Cardiac fibroblast (primary cell): ENCODE measurements around the gene CCR1.

Experiments
- DNase-seq, 2 donors: peaks; one replicate each; pipeline versions ENCODE4 v3.0.0 to v3.0.0-alpha.2; 2010; ENCODE audit warnings: low read depth in 2 of 2
- H3K4me3 ChIP-seq, 2 donors: replicated peaks in 1 of 2; 1 replicate in 1 of 2; 2 replicates in 1 of 2; pipeline ENCODE4 v1.5.1; 2011; ENCODE audit warnings: low read depth in 2 of 2, low read length in 2 of 2, mild to moderate bottlenecking in 2 of 2, moderate library complexity in 1 of 2
- CTCF ChIP-seq: IDR thresholded peaks from one replicate; pipeline ENCODE4 v1.5.1; 2011; ENCODE audit warnings: low read depth, mild to moderate bottlenecking, low read length, inconsistent platforms

CCR1 gene

DNA sequence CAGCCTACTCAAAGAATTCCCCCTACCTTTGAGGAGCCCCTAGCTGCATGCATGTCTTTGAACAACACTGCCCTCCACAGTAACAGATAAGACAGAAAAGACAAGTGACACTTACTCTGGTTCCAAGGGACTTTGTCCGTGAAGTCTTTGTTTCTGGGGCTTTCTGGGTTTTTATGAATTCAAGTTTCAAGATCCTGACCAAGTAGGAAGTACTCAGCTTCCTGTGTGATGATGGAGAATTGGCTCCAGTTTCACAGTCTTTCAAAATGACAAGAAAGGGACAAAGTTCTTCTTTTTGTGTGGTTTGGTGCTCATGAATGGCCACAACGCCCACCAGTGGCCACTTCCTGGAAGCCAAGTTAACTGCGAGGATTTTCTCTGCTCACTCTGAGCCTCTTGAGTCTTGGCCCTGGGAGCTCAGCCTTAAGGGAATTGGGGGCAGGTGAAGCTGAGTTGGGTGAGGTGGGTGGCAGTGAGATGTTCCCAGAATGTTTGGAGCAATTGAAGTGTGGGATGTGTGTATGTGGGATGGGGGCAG is at the start of gene CCR1:
TSS of gene CCR1 (minus strand) at position 147 of the 538 bp plus-strand sequence. CDS start 4,000 bp downstream, outside the sequence.
- H3K4me3 ChIP-seq: no peak within 1 kb of the TSS
- DNase-seq: peak; percentile 35 to 66
- TF ChIP-seq CTCF: peak; percentile 80

DNA sequence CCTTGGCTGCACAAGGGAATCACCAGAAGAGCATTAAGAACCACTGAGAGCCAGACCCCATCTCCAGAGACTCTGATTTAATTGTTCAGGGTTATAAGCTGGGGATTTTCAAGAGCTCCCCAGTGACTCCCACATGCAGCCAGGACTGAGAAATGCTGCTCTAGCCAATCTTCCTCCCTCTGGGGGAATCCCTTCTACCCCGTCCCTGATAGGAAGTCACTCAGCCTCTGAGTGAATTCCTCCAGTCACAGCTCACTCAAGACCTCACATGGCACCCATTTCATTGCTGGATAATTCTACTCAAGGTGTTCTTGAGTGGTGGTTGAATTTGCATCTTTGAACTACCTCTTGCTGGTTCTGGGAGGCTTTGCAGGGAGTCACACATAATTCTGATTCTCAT is 44.9 kb upstream of the CCR1 start:
- no peak overlapping the region for H3K4me3 ChIP-seq
- TF ChIP-seq CTCF: no peak
- DNase-seq: no peak

- no peak for DNase-seq
- no peak overlapping the region for H3K4me3 ChIP-seq
- no peak for TF ChIP-seq CTCF
Observed at GRCh38 chr3:46245146-46245545, 37.0 kb upstream of the CCR1 start.

GRCh38 chr3:46243560-46243959 is 35.4 kb upstream of the CCR1 start:
- TF ChIP-seq CTCF: no peak
- H3K4me3 ChIP-seq: no peak overlapping the region
- no peak for DNase-seq

GRCh38 chr3:46242120-46242519 is 34.0 kb upstream of the CCR1 start, which contains the start of gene CCR3:
CCR3 (plus strand) TSS chr3:46242460; CDS start chr3:46265159, 22,699 bp downstream.
- no peak within 1 kb of the TSS for H3K4me3 ChIP-seq
- DNase-seq: no peak
- TF ChIP-seq CTCF: no peak

GRCh38 chr3:46239952-46240351 is 31.8 kb upstream of the CCR1 start:
- no peak overlapping the region for H3K4me3 ChIP-seq
- TF ChIP-seq CTCF: no peak
- DNase-seq: no peak
